IMR-90 (cell line): Measurements from ENCODE around the gene UBE3C. TPM values are rescaled to one million over a fixed set of nuclear protein-coding genes. Genes with fewer than 3 reads are reported as not detected.

ENCODE experiments used
- ATAC-seq: fragments of 200-7000 bp; cut with Tn5 transposase; 2 replicates; pipeline ENCODE4 v1.9.1; 2020; ENCODE audit warnings: low read depth, mild to moderate bottlenecking, moderate library complexity
- BruUV-seq: library from RNA; stranded (reverse); fragments of 400-500 nt; replicated peaks from 2 replicates; lab custom pipeline; 2021; lab: Mats Ljungman, UMichigan
- CTCF ChIA-PET: fragments of 300-600 bp; formaldehyde crosslinking; extraction: SDS; loops from one replicate; lab custom pipeline; 2021; ENCODE audit warnings: antibody characterized with exemption; lab: Yijun Ruan, JAX
- POLR2A ChIA-PET: fragments of 300-600 bp; sonication (Branson Sonifier 250); formaldehyde crosslinking; loops from one replicate; lab custom pipeline; 2022; ENCODE audit warnings: antibody characterized with exemption; ENCODE audit not compliant: unreplicated experiment; lab: Charles Lee
- DNase-seq: peaks from one replicate; pipeline ENCODE4 v3.0.0; 2013
- H2AFZ ChIP-seq: replicated peaks from 2 replicates; pipeline ENCODE3; 2013; ENCODE audit warnings: low read length, mild to moderate bottlenecking; ENCODE audit not compliant: poor library complexity
- H2AK5ac ChIP-seq: 2 replicates; pipeline ENCODE4 v1.6.1; 2013; ENCODE audit warnings: low read depth, low read length, inconsistent platforms
- H2AK9ac ChIP-seq: replicated peaks from 2 replicates; pipeline ENCODE3; 2013; ENCODE audit warnings: mild to moderate bottlenecking, low read depth, low read length, moderate library complexity; ENCODE audit not compliant: poor library complexity
- H2BK120ac ChIP-seq: 2 replicates; pipeline ENCODE4 v1.6.1; 2013; ENCODE audit warnings: low read depth, low read length, inconsistent platforms
- H2BK15ac ChIP-seq: 3 replicates; pipeline ENCODE4 v1.6.1; 2013; ENCODE audit warnings: low read depth, low read length, inconsistent platforms
- H2BK20ac ChIP-seq: 2 replicates; pipeline ENCODE4 v1.6.1; 2013; ENCODE audit warnings: low read depth, mild to moderate bottlenecking, inconsistent platforms, low read length, moderate library complexity
- H2BK5ac ChIP-seq: 2 replicates; pipeline ENCODE4 v1.6.1; 2013; ENCODE audit warnings: mild to moderate bottlenecking, low read depth, low read length, inconsistent platforms; ENCODE audit not compliant: poor library complexity, severe bottlenecking
- H3K14ac ChIP-seq: replicated peaks from 2 replicates; pipeline ENCODE4 v1.6.1; 2013; ENCODE audit warnings: low read depth, low read length, inconsistent platforms
- H3K18ac ChIP-seq: 2 replicates; pipeline ENCODE4 v1.6.1; 2013; ENCODE audit warnings: low read depth, low read length, control low read depth
- H3K23ac ChIP-seq: 2 replicates; pipeline ENCODE4 v1.6.1; 2013; ENCODE audit warnings: low read depth, low read length, inconsistent platforms
- H3K27ac ChIP-seq: 2 replicates; pipeline ENCODE4 v1.5.1; 2013; ENCODE audit warnings: mild to moderate bottlenecking, control low read depth, low read length; ENCODE audit not compliant: insufficient read depth
- H3K27me3 ChIP-seq: 2 replicates; pipeline ENCODE4 v1.6.1; 2013; ENCODE audit warnings: low read length; ENCODE audit not compliant: control insufficient read depth, insufficient read depth
- H3K36me3 ChIP-seq: 2 replicates; pipeline ENCODE4 v1.6.1; 2013; ENCODE audit warnings: low read length, mixed read lengths; ENCODE audit not compliant: control insufficient read depth, insufficient read depth
- H3K4ac ChIP-seq: 2 replicates; pipeline ENCODE4 v1.6.1; 2013; ENCODE audit warnings: low read depth, low read length, inconsistent platforms
- H3K4me1 ChIP-seq: 2 replicates; pipeline ENCODE4 v1.6.1; 2013; ENCODE audit warnings: low read length, mixed read lengths; ENCODE audit not compliant: control insufficient read depth, insufficient read depth
- H3K4me2 ChIP-seq: 2 replicates; pipeline ENCODE4 v1.6.1; 2013; ENCODE audit warnings: low read depth, mild to moderate bottlenecking, control low read depth, low read length, moderate library complexity
- H3K4me3 ChIP-seq: 2 replicates; pipeline ENCODE4 v1.5.1; 2013; ENCODE audit warnings: low read depth, mild to moderate bottlenecking, control low read depth, low read length, moderate library complexity; ENCODE audit not compliant: insufficient read depth
- H3K56ac ChIP-seq: 2 replicates; pipeline ENCODE4 v1.6.1; 2013; ENCODE audit warnings: low read length, inconsistent platforms; ENCODE audit not compliant: insufficient read depth; ENCODE audit errors: extremely low read depth
- H3K79me1 ChIP-seq, 2 experiments: 2 replicates each; pipeline ENCODE4 v1.6.1; 2013; ENCODE audit warnings: low read length in 2 of 2, inconsistent platforms in 1 of 2, low read depth in 1 of 2
- H3K9ac ChIP-seq: 2 replicates; pipeline ENCODE4 v1.6.1; 2013; ENCODE audit warnings: low read depth, low read length, control low read depth
- H3K9me1 ChIP-seq: 2 replicates; pipeline ENCODE4 v1.6.1; 2013; ENCODE audit warnings: low read length, inconsistent platforms; ENCODE audit not compliant: insufficient read depth
- H3K9me3 ChIP-seq: 2 replicates; pipeline ENCODE4 v1.6.1; 2013; ENCODE audit warnings: low read length; ENCODE audit not compliant: control insufficient read depth, insufficient read depth
- H4K20me1 ChIP-seq: 2 replicates; pipeline ENCODE4 v1.6.1; 2013; ENCODE audit warnings: low read length, inconsistent platforms; ENCODE audit not compliant: insufficient read depth
- H4K5ac ChIP-seq: 2 replicates; pipeline ENCODE4 v1.6.1; 2013; ENCODE audit warnings: mild to moderate bottlenecking, low read depth, low read length, control low read depth
- H4K8ac ChIP-seq, 2 experiments: 2 replicates each; pipeline ENCODE4 v1.6.1; 2013; ENCODE audit warnings: low read depth in 2 of 2, low read length in 2 of 2, control low read depth in 1 of 2, inconsistent platforms in 1 of 2
- H4K91ac ChIP-seq: 2 replicates; pipeline ENCODE4 v1.6.1; 2013; ENCODE audit warnings: low read depth, low read length, inconsistent platforms; ENCODE audit not compliant: insufficient read depth
- BHLHE40 ChIP-seq: fragments of 150-350 bp; IDR thresholded peaks from 2 replicates; pipeline ENCODE4 v1.6.1; 2016; ENCODE audit warnings: mild to moderate bottlenecking, low read depth, low read length
- CHD1 ChIP-seq: IDR thresholded peaks from 2 replicates; pipeline ENCODE4 v1.6.1; 2012; ENCODE audit warnings: low read depth, low read length, improper control_type of control experiment
- MAFK ChIP-seq: IDR thresholded peaks from 2 replicates; pipeline ENCODE4 v1.6.1; 2012; ENCODE audit warnings: low read depth, low read length, improper control_type of control experiment
- MAZ ChIP-seq: IDR thresholded peaks from 2 replicates; pipeline ENCODE4 v1.6.1; 2012; ENCODE audit warnings: low read depth, mild to moderate bottlenecking, low read length, improper control_type of control experiment, moderate library complexity, borderline replicate concordance
- MXI1 ChIP-seq: IDR thresholded peaks from 2 replicates; pipeline ENCODE4 v1.6.1; 2012; ENCODE audit warnings: low read depth, mild to moderate bottlenecking, low read length, moderate library complexity, borderline replicate concordance
- POLR2A ChIP-seq: IDR thresholded peaks from 2 replicates; pipeline ENCODE4 v1.6.1; 2012; ENCODE audit warnings: mild to moderate bottlenecking, low read depth, low read length
- WGBS, 2 experiments: methylation state at CpG; one replicate each; pipeline versions ENCODE4 v1.1.5 to v1.1.7; 2013; ENCODE audit warnings: missing lambda C conversion rate in 2 of 2; ENCODE audit not compliant: insufficient read length in 1 of 2; ENCODE audit errors: extremely low coverage in 2 of 2; 5-methylcytosine and 5-hydroxymethylcytosine counted together
- dilution Hi-C: fragments of 300-500 bp; cut with HindIII; formaldehyde crosslinking; loops from one replicate; pipeline ENCODE4 v1.14.3; 2018; ENCODE audit warnings: low sequenced_read_pairs; ENCODE audit not compliant: unreplicated experiment
- in situ Hi-C: fragments of 300-500 bp; cut with MboI; formaldehyde crosslinking; loops from 3 replicates; pipeline ENCODE4 v1.14.3; 2019; ENCODE audit warnings: low sequenced_read_pairs, inconsistent platforms, mixed read lengths
- intact Hi-C: fragments of 100-400 bp; cut with micrococcal nuclease; formaldehyde crosslinking; loops from 2 replicates; pipeline ENCODE4 v1.10.0; 2022
- polyA plus RNA-seq, 3 experiments: library from polyadenylated mRNA; depleted of rRNA; stranded (reverse); fragments of >200 nt; gene quantifications; 2 replicates each; pipeline ENCODE4 v1.2.3, GENCODE V29; 2012; ENCODE audit warnings: low replicate concordance in 1 of 3
- total RNA-seq: library from RNA; depleted of rRNA; stranded (reverse); fragments of >200 nt; gene quantifications from 2 replicates; pipeline ENCODE4 v1.2.3, GENCODE V29; 2012

Gene UBE3C
- total and polyA plus RNA-seq, 2 of the 4 experiments (the other 2 are of a cell fraction) = 43.0 to 60.6 TPM

DNA sequence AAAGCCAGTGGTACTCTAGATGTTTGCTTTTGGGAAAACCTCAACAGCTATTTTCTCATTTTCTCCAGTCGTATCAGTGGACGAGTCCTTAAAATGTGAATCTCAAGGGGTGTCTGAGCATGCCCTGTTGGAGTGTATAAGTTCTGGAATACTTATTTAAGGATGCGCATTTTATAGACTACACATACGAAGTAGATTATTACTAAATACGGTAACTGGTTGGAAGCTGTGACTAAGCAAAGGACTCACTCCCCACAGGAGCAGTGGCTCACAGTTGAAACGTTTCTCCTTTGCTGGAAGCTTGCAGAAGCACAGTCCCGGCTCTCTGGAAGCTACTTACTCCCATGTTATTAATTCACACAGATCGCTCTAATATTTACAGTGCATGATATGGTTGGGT lies 107.3 kb downstream of the UBE3C start:
- H2BK5ac ChIP-seq = no peak overlapping the region
- no peak overlapping the region for H3K4me3 ChIP-seq
- no peaks in the 10 kb centered on the region; the same call in 1 of the 2 replicates for H3K9me1 ChIP-seq
- H3K9me3 ChIP-seq = no peaks in the 10 kb centered on the region
- H2BK120ac ChIP-seq = no peak overlapping the region
- ChIA-PET CTCF (no interaction called here), POLR2A (no interaction called here)
- in situ Hi-C loops = no loop called here
- TF ChIP-seq MXI1 = no peak
- no peak for TF ChIP-seq POLR2A
- no peak for TF ChIP-seq MAZ
- TF ChIP-seq BHLHE40 = no peak
- no peak for TF ChIP-seq MAFK
- no peak for TF ChIP-seq CHD1
- no peak overlapping the region for H3K4ac ChIP-seq
- H3K18ac ChIP-seq = no peak overlapping the region
- no peak overlapping the region for H3K56ac ChIP-seq
- DNase-seq (no peak), ATAC-seq (no peak)
- H3K27me3 ChIP-seq = no peaks in the 10 kb centered on the region
- H3K4me1 ChIP-seq = no peaks in the 10 kb centered on the region
- H2AK9ac ChIP-seq = no peak overlapping the region
- no peak overlapping the region for H2BK20ac ChIP-seq
- no peak overlapping the region for H3K27ac ChIP-seq
- H2AK5ac ChIP-seq = no peak overlapping the region
- peaks cover 18% of the 10 kb centered on the region for H3K36me3 ChIP-seq
- BruUV-seq = no TSS peak
- no peak overlapping the region for H4K91ac ChIP-seq
- dilution Hi-C loops = no loop called here
- no peak overlapping the region for H2BK15ac ChIP-seq
- no peak overlapping the region for H3K14ac ChIP-seq
- no peak overlapping the region for H2AFZ ChIP-seq
- H3K79me1 ChIP-seq = peaks cover 14 to 27% of the 10 kb centered on the region in 2 experiments; a peak in 3 of 4 replicates
- no peak overlapping the region for H3K23ac ChIP-seq
- intact Hi-C loops = no loop called here
- H4K20me1 ChIP-seq = no peaks in the 10 kb centered on the region
- H3K4me2 ChIP-seq = no peak overlapping the region
- no peak overlapping the region for H3K9ac ChIP-seq
- no peak overlapping the region for H4K5ac ChIP-seq
- H4K8ac ChIP-seq = no peak overlapping the region
- WGBS, 2 experiments = no CpG with 5 or more reads among the region's 8 CpGs
